NCI-H2196 treated with DMSO at 0.1 percent for 48 hours (cell line): Measurements from ENCODE around the gene IL13RA1.
A peak's percentile ranks its signal among the peaks of the same experiment; 100 is the strongest.
"Not testable (repeated sequence)": the region's sequence is repeated elsewhere in the genome, so short reads cannot be mapped to it uniquely, and the experiment has no call there.

Experiments used
- DNase-seq: peaks from one replicate; lab custom pipeline; 2025; ENCODE audit not compliant: unreplicated experiment; lab: John Stamatoyannopoulos, UW

IL13RA1 gene

DNA sequence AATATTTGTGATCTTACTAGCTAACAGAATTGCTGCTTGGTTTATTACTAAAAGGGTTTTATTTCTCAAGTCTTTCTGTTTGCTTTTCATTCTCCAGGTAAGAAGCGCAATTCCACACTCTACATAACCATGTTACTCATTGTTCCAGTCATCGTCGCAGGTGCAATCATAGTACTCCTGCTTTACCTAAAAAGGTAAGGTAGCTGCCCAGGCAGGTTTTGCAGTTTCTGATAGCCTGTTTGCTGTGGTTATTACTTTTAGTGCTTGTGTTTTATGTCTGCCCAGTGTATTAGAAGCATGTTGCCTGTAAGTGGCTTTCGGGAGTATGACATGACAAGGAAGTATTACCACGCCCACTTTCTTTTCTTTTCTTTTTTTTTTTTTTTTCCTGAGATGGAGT, 46.4 kb downstream of the IL13RA1 start:
- DNase-seq, result no peak

DNA sequence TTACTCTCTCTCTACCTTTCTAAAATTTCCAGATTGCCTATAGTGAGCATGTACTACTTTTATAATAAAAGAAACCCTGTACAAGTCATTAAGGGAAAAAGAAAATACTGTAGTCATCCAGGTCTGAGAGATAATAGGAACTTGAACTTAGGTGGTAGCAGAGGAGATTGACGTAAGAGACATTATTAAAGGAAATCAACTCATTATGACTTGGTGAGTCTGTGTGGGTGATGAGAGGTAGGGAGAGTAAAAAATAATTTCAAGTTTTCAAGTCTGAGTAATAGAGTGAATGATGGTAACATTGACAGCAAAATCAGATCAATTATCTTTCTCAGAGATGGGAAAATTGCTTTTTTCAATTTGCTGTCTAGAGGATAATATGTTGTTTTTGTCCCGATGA, 52.2 kb downstream of the IL13RA1 start:
- DNase-seq, result no peak

DNA sequence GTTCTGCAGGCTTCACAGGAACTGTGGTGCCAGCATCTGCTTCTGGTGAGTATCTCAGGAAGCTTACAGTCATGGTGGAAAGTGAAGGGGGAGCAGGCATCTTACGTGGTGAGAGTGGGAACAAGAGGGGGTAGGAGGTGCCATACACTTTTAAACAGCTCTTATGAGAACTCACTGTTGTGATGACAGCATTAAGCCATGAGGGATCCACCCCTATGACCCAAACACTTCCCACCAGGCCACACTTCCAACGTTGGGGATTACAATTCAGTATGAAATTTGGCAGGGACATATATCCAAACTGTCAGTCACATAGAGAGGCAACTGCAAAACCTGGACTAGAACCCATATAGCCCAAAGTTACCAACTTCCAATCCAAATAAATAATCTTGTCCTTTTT, 53.1 kb downstream of the IL13RA1 start:
- DNase-seq, result no peak

DNA sequence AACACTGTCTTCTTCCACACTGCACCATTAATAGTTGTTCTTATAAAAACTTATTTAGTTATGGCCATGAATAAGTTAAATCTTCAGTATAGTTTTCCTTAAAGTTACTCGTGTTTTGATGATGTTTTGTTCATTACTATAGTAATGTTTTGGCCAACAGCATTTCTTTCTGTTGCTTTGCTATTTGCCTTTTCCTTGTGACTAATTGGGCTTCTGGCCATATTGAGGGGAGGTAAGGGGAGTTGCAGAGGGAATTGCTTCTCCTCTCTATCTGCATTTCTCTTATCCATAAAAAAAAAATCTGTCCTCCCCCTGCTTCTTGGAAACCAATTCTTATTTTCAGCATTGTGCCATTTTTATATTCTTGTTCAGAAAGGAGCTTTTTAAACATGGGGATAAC, 53.5 kb downstream of the IL13RA1 start:
- DNase-seq, result no peak

DNA sequence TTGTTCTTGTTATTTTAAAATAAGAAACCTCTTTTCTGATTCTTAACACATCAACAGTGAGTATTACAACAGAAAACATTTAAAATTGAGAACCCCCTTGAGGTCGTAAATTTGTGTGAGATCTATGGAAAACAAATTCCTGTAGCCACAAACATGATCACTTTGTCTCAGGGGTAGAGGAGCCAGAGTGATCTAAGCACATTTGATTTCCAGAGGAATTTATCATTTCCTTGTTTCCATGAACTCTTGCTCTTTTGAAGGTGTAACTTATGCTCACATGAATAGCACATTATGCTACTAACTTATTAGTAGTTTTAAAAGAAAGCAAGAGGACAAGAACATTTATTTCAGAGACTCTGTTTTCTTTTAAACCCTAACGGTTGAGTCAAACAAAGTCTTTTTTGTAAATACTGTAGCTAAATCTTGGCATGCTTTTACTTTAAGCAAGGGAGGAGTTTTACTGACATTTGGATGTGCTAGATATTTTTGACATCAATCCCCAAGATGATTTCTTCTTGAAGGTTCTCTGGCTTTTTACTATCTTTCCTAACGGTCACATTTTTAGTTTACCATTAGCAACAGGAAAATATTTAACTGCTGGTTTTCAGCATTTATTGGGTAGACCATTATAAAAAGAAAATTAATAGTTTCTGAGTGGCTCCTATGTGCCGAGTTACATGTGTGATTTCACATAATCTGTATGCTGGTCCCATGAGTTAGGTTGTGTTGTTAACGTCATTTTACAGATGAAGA, 68.3 kb downstream of the IL13RA1 start:
- no peak for DNase-seq

DNA sequence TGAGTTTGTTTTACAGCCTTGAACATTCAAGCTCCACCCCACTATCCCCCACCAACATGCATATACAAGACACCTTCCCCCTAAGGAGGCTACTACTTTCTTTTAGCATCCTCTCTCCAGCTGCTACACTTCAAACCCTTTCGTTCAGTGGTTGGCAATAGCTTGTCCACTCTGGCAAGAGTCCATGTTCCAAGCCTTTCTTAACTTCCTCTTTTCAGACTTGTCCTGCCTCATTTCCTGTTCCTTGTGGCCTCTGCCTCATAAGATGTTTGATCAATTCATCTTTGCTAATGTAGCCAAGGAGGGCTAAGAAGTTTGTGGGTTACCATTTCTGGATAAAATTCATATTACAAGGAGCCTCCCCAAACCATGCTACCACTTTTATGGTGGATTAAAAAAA, 75.5 kb downstream of the IL13RA1 start:
- DNase-seq, result no peak

DNA sequence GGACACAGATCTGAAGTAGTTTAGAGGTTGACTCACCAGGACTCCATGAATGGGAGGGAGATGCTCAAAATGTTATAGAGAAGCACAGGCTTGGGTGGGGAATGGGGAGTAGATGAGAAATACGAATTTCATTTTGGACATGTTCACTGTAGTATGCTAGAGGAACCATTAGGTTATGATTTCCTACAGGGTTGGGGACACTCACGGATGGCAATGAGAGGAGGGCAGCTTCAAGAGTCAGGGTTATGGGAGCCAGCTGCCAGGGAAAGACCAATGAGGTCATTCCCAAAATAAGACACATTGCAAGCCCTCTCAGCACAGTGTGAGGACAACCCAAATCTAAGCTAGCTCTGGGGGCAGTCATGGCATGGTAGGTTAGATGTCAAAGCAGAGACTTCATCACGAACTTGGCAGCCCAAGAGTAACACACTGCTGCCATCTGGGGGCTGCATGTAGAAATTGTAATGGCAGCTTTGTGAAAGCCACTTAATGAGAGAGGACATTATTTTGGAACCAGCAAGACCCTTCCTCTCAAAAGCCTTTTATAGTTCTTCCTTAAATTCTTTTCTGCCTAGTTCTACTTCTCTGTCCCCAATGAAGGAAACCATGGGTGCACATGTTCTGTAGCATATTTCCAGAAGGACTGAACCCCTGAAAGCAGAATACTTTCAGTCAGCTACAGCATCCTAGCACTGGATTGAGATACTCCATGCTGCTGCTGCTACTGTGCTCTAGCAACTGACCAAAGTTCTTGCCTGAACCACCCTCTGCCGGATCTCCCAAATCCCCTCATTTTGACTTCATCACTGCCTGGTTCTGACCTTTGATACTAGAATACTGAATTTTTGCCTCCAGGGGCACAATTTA, 80.0 kb downstream of the IL13RA1 start:
- no peak for DNase-seq

DNA sequence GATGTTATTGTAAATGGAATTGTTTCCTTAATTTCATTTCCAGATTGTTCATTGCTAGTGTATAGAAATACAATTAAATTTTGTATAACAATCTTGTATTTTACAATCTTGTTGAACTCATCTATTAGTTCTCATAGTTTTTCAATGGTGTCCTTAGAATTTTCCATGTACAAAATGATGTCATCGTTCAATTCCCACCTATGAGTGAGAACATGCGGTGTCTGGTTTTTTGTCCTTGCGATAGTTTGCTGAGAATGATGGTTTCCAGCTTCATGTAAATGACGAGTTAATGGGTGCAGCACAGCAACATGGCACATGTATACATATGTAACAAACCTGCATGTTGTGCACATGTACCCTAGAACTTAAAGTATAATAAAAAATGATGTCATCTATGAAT, 89.9 kb downstream of the IL13RA1 start:
- not testable (repeated sequence) for DNase-seq

DNA sequence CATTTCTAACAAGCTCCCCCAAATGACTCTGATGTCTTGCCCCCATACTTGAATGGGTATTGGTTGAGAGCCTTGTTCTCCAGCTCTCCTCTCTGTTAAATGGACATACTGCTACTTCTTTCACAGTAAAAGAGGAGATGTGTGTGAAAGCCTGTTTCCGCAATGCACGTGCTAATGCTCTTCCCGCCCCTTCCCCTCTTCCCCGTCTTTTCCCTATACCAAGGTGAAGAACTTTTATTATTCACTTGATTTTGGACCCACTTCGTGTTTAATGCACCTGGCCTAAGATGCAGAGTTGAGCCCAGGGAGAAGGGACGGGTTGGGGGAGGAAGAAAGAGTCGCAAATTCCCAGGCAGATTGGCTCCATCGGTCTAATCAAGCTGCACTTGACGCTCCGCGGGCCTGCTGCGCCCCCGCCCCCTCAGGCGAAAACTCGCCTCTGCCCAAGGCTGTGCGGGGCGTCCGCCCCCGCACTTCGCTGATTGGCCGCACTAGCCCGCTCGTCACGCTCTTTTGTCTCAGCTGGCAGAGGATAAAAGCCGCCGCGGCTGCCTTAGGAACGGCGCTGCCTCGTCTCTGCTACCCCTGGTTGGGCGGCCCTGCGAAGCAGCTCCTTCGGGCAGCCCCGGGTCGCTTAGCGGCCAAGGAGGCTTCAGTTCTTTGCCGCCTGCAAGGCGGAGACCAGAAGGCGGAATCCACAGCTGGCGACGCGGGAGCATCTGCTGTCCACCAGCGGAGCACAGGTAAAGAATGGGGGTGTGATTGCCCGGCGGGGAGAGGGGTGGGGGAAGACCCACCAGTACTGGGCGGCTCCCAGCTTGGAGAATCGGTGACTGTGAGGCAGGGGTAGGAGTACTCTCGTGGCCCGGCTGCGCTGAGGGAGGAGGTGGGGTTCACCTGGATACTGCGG, 96.1 kb downstream of the IL13RA1 start, which contains the start of gene ZCCHC12:
Gene ZCCHC12, plus strand, starts transcription at position 562 of the 910 bp plus-strand sequence. CDS start 1,421 bp downstream, outside the sequence.
- DNase-seq, result peak; percentile 15

DNA sequence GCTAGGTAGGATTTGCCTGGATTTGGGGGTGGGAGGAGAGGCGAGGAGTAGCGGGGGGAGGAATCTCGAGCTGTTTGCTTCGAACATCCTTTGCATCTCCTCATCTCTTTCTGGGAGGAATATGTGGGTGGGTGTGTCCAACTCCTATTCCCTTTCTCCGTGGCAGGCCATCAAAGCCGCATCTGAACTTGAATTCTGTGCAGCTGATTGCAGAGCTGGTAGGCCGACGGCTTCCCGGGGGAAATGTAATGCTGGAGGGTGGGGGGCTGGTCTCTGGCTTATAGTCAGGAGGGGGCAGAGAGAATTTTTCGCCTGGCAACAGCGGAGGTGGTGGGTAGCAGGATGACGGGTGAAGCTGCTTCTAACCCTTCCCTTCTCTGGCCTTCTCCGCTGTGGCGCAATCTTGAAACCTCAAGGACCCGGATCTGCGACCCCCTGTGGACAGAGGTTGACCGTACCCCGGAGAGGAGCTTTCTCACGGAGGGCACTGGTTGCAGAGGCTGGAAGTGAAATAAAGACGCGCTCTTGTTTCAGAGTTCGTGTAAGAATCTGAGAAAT, 96.8 kb downstream of the IL13RA1 start:
- no peak for DNase-seq

DNA sequence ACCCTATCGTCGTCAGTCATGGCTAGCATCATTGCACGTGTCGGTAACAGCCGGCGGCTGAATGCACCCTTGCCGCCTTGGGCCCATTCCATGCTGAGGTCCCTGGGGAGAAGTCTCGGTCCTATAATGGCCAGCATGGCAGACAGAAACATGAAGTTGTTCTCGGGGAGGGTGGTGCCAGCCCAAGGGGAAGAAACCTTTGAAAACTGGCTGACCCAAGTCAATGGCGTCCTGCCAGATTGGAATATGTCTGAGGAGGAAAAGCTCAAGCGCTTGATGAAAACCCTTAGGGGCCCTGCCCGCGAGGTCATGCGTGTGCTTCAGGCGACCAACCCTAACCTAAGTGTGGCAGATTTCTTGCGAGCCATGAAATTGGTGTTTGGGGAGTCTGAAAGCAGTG, 97.8 kb downstream of the IL13RA1 start:
- DNase-seq, result no peak

DNA sequence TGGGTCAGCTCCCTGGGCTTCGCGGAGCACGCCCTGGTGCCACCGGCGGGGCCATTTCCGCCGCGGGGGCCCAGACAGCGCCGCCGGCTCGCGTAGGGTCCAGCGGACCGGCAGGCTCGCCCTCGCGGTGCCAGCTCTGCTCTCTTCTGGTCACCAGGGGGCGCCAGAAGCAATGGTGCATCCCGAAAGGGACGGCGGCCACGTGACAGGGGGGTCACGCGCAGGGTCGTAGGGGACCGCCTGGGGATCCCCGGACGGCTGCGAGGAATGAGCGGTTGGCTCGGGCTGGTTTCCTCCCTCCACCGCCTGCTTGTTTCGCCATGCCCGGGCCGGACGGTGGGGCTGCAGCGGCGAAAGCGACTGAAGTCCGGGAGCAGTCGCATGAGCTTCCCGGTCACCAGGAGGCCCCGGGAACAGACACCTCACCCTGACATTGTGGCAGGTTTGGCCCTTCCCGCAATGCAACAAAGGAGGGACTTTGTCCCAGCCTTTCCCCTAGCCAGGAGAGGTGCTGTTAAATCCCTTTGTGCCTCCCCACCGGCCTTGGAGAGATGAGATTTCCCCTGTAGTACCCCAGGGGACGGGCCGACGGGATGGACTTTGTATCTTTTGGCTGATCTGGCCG, 112.0 kb downstream of the IL13RA1 start:
- DNase-seq, result peak; percentile 20
